ENCODE measurements around the gene GP9. TPM values are rescaled to one million over a fixed set of nuclear protein-coding genes. Genes with fewer than 3 reads are reported as not detected.

The GP9 gene
- total RNA-seq, 6 experiments from 2014 or later, result not detected

- Mint-ChIP-seq H3K36me3 (ENCODE audit: low read depth) (peaks cover 16% of the 10 kb centered on the region), H3K9me3 (peaks cover 21% of the 10 kb centered on the region), H3K27ac (no peak overlapping the region), H3K4me3 (no peak overlapping the region), H3K4me1 (ENCODE audit: low read depth) (no peaks in the 10 kb centered on the region), H3K27me3 (ENCODE audit: insufficient read depth) (peaks cover 28% of the 10 kb centered on the region)
- no peak for DNase-seq
- TF ChIP-seq, protein P1, sequence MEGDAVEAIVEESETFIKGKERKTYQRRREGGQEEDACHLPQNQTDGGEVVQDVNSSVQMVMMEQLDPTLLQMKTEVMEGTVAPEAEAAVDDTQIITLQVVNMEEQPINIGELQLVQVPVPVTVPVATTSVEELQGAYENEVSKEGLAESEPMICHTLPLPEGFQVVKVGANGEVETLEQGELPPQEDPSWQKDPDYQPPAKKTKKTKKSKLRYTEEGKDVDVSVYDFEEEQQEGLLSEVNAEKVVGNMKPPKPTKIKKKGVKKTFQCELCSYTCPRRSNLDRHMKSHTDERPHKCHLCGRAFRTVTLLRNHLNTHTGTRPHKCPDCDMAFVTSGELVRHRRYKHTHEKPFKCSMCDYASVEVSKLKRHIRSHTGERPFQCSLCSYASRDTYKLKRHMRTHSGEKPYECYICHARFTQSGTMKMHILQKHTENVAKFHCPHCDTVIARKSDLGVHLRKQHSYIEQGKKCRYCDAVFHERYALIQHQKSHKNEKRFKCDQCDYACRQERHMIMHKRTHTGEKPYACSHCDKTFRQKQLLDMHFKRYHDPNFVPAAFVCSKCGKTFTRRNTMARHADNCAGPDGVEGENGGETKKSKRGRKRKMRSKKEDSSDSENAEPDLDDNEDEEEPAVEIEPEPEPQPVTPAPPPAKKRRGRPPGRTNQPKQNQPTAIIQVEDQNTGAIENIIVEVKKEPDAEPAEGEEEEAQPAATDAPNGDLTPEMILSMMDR (IDR thresholded peaks at IDR 0.05), result no peak
These were observed 9.7 kb downstream of the GP9 start for GRCh38 chr3:129070086-129070885.

GRCh38 chr3:129077222-129077621, 16.6 kb downstream of the GP9 start:
- Mint-ChIP-seq H3K36me3 (ENCODE audit: low read depth) (no peaks in the 10 kb centered on the region), H3K4me1 (ENCODE audit: low read depth) (peaks cover 8% of the 10 kb centered on the region)

DNA sequence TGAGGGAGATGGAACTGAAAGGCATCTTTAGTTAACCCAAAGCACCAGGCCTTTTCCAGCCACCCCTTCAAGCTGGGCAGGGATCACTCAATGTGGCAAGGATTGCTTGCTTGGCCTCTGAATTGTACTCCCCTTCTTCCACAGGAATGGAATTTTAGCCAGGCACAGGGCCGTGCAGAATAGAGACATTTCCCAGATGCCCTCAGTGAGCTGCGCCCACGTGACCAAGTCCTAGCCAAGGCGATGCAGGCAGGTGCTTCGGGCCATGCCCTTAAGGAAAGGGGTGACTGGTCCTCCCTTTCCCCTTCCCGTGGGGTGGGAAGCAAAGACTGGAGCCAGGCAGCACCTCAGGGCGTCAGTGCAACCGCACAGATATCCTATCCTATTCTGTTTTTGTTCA, 17.9 kb downstream of the GP9 start:
- no peak for DNase-seq
- peaks cover 8% of the 10 kb centered on the region for H3K27me3 Mint-ChIP-seq (ENCODE audit: insufficient read depth)
- no peak overlapping the region for H3K4me3 Mint-ChIP-seq
- TF ChIP-seq, protein P1 (IDR thresholded peaks at IDR 0.05), result no peak
- no peak overlapping the region for H3K27ac Mint-ChIP-seq
- no peaks in the 10 kb centered on the region for H3K36me3 Mint-ChIP-seq (ENCODE audit: low read depth)
- no peaks in the 10 kb centered on the region for H3K9me3 Mint-ChIP-seq
- peaks cover 8% of the 10 kb centered on the region for H3K4me1 Mint-ChIP-seq (ENCODE audit: low read depth)

More at GRCh38 chr3:129077222-129077621, 16.6 kb downstream of the GP9 start:
- Mint-ChIP-seq H3K27ac (no peak overlapping the region), H3K9me3 (no peaks in the 10 kb centered on the region), H3K4me3 (no peak overlapping the region), H3K27me3 (ENCODE audit: insufficient read depth) (peaks cover 8% of the 10 kb centered on the region)
- TF ChIP-seq, protein P1 (IDR thresholded peaks at IDR 0.05), result no peak
- DNase-seq, result peak; percentile 12

- Mint-ChIP-seq H3K27me3 (ENCODE audit: insufficient read depth) (peaks cover 10% of the 10 kb centered on the region), H3K27ac (no peak overlapping the region), H3K4me3 (no peak overlapping the region), H3K4me1 (ENCODE audit: low read depth) (peaks cover 8% of the 10 kb centered on the region), H3K9me3 (no peaks in the 10 kb centered on the region), H3K36me3 (ENCODE audit: low read depth) (no peaks in the 10 kb centered on the region)
- DNase-seq, result no peak
- TF ChIP-seq, protein P1 (IDR thresholded peaks at IDR 0.05), result no peak
These were observed 20.9 kb downstream of the GP9 start for GRCh38 chr3:129081503-129081902.

GRCh38 chr3:129082026-129082425, 21.4 kb downstream of the GP9 start:
- H3K27ac Mint-ChIP-seq, result no peak overlapping the region
- TF ChIP-seq, protein P1 (IDR thresholded peaks at IDR 0.05), result no peak
- H3K36me3 Mint-ChIP-seq (ENCODE audit: low read depth), result no peaks in the 10 kb centered on the region
- no peak overlapping the region for H3K4me3 Mint-ChIP-seq
- no peaks in the 10 kb centered on the region for H3K9me3 Mint-ChIP-seq
- DNase-seq, result no peak
- H3K27me3 Mint-ChIP-seq (ENCODE audit: insufficient read depth), result peaks cover 10% of the 10 kb centered on the region
- H3K4me1 Mint-ChIP-seq (ENCODE audit: low read depth), result peaks cover 6% of the 10 kb centered on the region
